Measurements from ENCODE around the gene BET1L.

The BET1L gene

GRCh38 chr11:216081-216974 lies 9.1 kb upstream of the BET1L start:
- H3K4me3 ChIP-seq (ENCODE audit: low read depth, low read length), result no peak overlapping the region
- in situ Hi-C loops (cut with HindIII; ENCODE audit: low sequenced_read_pairs), result no loop called here
- no peak for DNase-seq (ENCODE audit: low read depth)
- no peak for TF ChIP-seq CTCF (IDR thresholded peaks at IDR 0.05; ENCODE audit: low read depth, low read length, missing control alignments)

- no peak for DNase-seq (ENCODE audit: low read depth)
- no peak overlapping the region for H3K4me3 ChIP-seq (ENCODE audit: low read depth, low read length)
- in situ Hi-C loops (cut with HindIII; ENCODE audit: low sequenced_read_pairs), result no loop called here
- TF ChIP-seq CTCF (IDR thresholded peaks at IDR 0.05; ENCODE audit: low read depth, low read length, missing control alignments), result no peak
Observed at GRCh38 chr11:215581-216037, 8.4 kb upstream of the BET1L start.

- no peak for TF ChIP-seq CTCF (IDR thresholded peaks at IDR 0.05; ENCODE audit: low read depth, low read length, missing control alignments)
- no peak for DNase-seq (ENCODE audit: low read depth)
- H3K4me3 ChIP-seq (ENCODE audit: low read depth, low read length), result no peak overlapping the region
- in situ Hi-C loops (cut with HindIII; ENCODE audit: low sequenced_read_pairs), result no loop called here
Observed at GRCh38 chr11:214083-214482, 6.9 kb upstream of the BET1L start.

GRCh38 chr11:213111-213510 lies 5.9 kb upstream of the BET1L start:
- in situ Hi-C loops (cut with HindIII; ENCODE audit: low sequenced_read_pairs), result no loop called here
- no peak for TF ChIP-seq CTCF (IDR thresholded peaks at IDR 0.05; ENCODE audit: low read depth, low read length, missing control alignments)
- no peak overlapping the region for H3K4me3 ChIP-seq (ENCODE audit: low read depth, low read length)
- no peak for DNase-seq (ENCODE audit: low read depth)

- no peak overlapping the region for H3K4me3 ChIP-seq (ENCODE audit: low read depth, low read length)
- in situ Hi-C loops (cut with HindIII; ENCODE audit: low sequenced_read_pairs), result no loop called here
- no peak for DNase-seq (ENCODE audit: low read depth)
- no peak for TF ChIP-seq CTCF (IDR thresholded peaks at IDR 0.05; ENCODE audit: low read depth, low read length, missing control alignments)
Observed at GRCh38 chr11:212150-213100, 5.2 kb upstream of the BET1L start.

GRCh38 chr11:211741-212140 lies 4.5 kb upstream of the BET1L start:
- no peak for TF ChIP-seq CTCF (IDR thresholded peaks at IDR 0.05; ENCODE audit: low read depth, low read length, missing control alignments)
- DNase-seq (ENCODE audit: low read depth), result no peak
- in situ Hi-C loops (cut with HindIII; ENCODE audit: low sequenced_read_pairs), result no loop called here
- no peak overlapping the region for H3K4me3 ChIP-seq (ENCODE audit: low read depth, low read length)

Data from astrocyte of the cerebellum (primary cell).